ENCODE measurements around the gene RNU6-8. TPM values are rescaled to one million over a fixed set of nuclear protein-coding genes. Genes with fewer than 3 reads are reported as not detected.

RNU6-8 gene
- total RNA-seq, result not detected in 2 replicates

GRCh38 chr14:32202998-32203882, at the start of gene RNU6-8:
Gene RNU6-8 (minus strand): TSS chr14:32203269.

GRCh38 chr14:32201816-32202490, 1.1 kb downstream of the RNU6-8 start, which contains the start of gene RNU6-7:
Gene RNU6-7 (plus strand): TSS chr14:32202045.

Small RNA genes within 50 kb of the gene (small RNA-seq; reads per million reads assigned to genes)
- 0.16 reads per million for gene RNU6-7 (ENCODE audit: low replicate concordance)
- 4.5 reads per million, percentile 86 among the genes with 10 or more reads in this experiment for gene RNU6-8 (ENCODE audit: low replicate concordance)

Other genes with a start within 250 kb of the RNU6-8 start
- gene ARHGAP5, start 126.0 kb downstream of the RNU6-8 start, total RNA-seq, result 78.9 and 82.7 TPM in 2 replicates
- not detected in 2 replicates for gene RNU6-7, start 1.2 kb downstream of the RNU6-8 start, total RNA-seq
- 0.88 and 4.7 TPM in 2 replicates for gene AKAP6, start 126.0 kb upstream of the RNU6-8 start, total RNA-seq